Activated naive CD8-positive, alpha-beta T cell treated with anti-CD3 and anti-CD28 coated beads, Interleukin-2, amount 50 U/mL, for 24 hours (primary cell): ENCODE measurements around the gene NMNAT1.
"Not testable (repeated sequence)": the region's sequence is repeated elsewhere in the genome, so short reads cannot be mapped to it uniquely, and the experiment has no call there.

ENCODE experiments used
- ATAC-seq: fragments of 150-1000 bp; cut with Tn5 transposase; one replicate; pipeline ENCODE4 v1.10.0; 2021
- DNase-seq: peaks from one replicate; pipeline ENCODE4 v3.0.0; 2021
- H3K27ac Mint-ChIP-seq: one replicate; pipeline ENCODE4 v1.8.0; 2021; ENCODE audit warnings: mild to moderate bottlenecking, mixed read lengths
- H3K27me3 Mint-ChIP-seq: one replicate; pipeline ENCODE4 v1.8.0; 2021; ENCODE audit warnings: mixed read lengths
- H3K36me3 Mint-ChIP-seq: one replicate; pipeline ENCODE4 v1.8.0; 2021; ENCODE audit warnings: low read depth, mixed read lengths
- H3K4me1 Mint-ChIP-seq: one replicate; pipeline ENCODE4 v1.8.0; 2021; ENCODE audit warnings: mixed read lengths
- H3K4me3 Mint-ChIP-seq: one replicate; pipeline ENCODE4 v1.8.0; 2021; ENCODE audit warnings: mild to moderate bottlenecking, moderate library complexity, mixed read lengths
- H3K9me3 Mint-ChIP-seq: one replicate; pipeline ENCODE4 v1.8.0; 2021; ENCODE audit warnings: mixed read lengths

Gene NMNAT1

DNA sequence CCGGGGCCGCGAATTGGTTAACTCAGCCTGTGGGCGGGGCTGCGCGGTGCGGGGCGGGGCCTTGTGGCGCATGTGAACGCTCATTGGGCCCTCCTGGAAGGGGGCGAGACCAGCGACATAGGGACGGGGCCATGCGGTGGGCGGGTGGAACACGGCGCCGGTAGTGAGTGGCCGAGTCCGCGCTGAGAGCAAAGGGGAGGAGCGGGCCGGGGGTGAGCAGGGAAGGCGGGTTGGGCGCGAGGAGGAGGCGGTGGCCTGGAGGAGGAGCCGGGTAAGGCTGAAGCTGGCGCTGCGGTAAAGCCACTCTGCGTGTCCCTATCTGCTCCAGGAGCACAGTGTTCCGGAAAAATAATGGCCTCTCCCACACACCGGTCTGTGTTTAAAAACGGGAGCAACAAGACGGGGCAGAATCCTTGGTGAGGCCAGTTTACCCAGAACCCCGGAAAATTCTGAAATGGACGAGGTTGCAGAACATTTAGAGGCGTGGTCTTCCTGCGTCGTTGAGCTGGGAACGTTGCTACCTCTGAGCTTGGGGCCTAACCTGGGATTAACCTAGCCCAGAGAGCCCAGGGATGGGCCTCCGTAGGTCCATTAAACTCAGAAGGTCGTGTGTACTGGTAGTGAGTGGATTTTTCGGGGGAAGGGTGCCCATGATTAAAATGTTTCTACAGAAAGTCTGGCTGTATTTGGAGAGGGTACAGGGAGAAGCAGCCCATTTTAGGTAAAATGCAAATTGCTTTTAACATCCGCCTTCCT lies 32.7 kb upstream of the NMNAT1 start:
- Mint-ChIP-seq H3K9me3 (no peaks in the 10 kb centered on the region), H3K36me3 (no peaks in the 10 kb centered on the region), H3K27me3 (no peaks in the 10 kb centered on the region), H3K4me3 (peak overlapping the region; percentile 90), H3K27ac (peak overlapping the region; percentile 86), H3K4me1 (peaks cover 22% of the 10 kb centered on the region)
- peak; percentile 100 for DNase-seq
- peak; percentile 98 for ATAC-seq

DNA sequence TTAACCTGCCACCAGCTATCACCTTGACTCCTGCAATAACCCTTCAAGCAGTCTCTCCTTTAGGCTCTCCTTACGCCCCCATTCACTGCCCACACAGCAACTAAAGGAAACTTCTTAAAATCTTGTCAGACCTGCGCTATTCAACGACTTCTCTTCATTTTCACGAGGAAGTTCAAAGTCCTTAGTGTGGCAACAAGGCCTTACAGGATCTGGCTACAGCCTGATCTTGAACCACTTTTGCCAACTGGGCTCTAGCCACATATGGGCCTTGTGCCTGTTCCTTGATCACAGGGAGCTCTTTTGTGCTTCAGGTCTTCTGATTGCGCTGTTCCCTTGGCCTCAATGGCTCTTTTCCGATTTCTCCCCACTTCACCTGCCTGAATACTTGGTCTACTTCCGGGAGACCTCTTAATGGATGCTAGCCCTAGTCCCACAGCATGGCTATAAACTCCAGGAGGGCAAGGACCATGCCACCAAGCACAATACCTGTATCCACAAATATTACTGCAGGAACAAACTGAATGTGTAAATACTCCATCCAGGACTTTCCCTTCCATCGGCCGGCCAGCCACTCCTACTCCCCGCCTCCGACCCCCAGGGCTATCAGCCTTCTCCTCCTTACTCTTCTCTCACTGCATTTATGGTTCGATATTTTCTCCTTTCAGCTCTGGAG lies 30.9 kb upstream of the NMNAT1 start:
- Mint-ChIP-seq H3K4me1 (peaks cover 22% of the 10 kb centered on the region), H3K27me3 (no peaks in the 10 kb centered on the region), H3K27ac (peak overlapping the region; percentile 2), H3K9me3 (no peaks in the 10 kb centered on the region), H3K36me3 (no peaks in the 10 kb centered on the region), H3K4me3 (no peak overlapping the region)
- ATAC-seq (no peak), DNase-seq (no peak)

DNA sequence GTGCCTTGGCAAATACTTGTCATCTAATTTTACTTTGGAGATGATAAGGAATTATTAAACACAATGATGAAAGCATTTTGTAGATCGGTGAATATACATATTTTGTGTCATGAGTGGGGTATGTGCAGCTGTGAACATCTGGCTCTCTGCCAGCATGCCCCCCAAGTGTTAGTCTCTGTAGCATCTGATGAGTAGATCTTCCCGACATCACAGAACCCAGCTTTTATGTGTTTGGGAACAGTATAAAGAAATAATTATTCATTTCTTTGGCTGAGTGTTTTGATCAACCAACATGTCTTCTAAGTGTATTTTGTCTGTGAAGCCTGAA lies 28.7 kb upstream of the NMNAT1 start:
- ATAC-seq = no peak
- no peaks in the 10 kb centered on the region for H3K36me3 Mint-ChIP-seq
- H3K4me3 Mint-ChIP-seq = no peak overlapping the region
- H3K4me1 Mint-ChIP-seq = peaks cover 14% of the 10 kb centered on the region
- DNase-seq = no peak
- H3K27me3 Mint-ChIP-seq = no peaks in the 10 kb centered on the region
- H3K27ac Mint-ChIP-seq = no peak overlapping the region
- no peaks in the 10 kb centered on the region for H3K9me3 Mint-ChIP-seq

DNA sequence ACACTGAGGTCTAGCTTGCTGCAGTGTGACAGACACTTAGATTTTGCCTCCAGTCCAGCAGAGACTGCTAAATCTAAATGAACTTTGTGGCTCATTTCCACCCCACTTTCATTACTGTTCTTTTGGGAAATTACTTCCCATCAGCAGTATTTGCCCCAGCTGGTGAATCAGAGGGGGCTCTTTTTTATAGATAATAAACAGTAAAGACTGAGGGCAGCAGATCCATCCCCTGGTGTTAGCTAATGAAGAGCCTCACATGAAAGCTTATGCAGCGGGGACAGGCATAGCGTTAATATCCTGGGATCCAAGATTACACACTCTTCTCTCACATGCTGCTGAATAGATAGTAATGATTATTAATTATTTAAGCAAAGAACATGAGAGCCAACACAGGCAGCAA lies 26.8 kb upstream of the NMNAT1 start:
- ATAC-seq = no peak
- Mint-ChIP-seq H3K27me3 (no peaks in the 10 kb centered on the region), H3K4me3 (no peak overlapping the region), H3K4me1 (peaks cover 6% of the 10 kb centered on the region), H3K9me3 (no peaks in the 10 kb centered on the region), H3K36me3 (no peaks in the 10 kb centered on the region), H3K27ac (no peak overlapping the region)
- DNase-seq = no peak

DNA sequence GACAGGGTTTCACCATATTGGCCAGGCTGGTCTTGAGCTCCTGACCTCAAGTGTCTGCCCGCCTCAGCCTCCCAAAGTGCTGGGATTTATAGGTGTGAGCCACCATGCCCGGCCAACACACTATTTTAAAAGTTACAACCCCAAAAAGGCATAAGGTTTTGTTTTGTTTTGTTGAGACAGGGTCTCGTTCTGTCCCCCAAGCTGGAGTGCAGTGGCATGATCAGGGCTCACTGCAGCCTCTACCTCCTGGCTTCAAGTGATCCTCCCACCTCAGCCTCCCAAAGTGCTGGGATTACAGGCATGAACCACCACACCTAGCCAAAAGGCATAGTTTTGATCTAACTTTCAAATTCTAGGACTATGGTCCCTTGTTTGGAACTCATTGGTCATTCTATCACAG lies 25.8 kb upstream of the NMNAT1 start:
- not testable (repeated sequence) for DNase-seq, H3K9me3 Mint-ChIP-seq, H3K4me3 Mint-ChIP-seq, H3K36me3 Mint-ChIP-seq, H3K4me1 Mint-ChIP-seq, H3K27ac Mint-ChIP-seq, ATAC-seq, H3K27me3 Mint-ChIP-seq

DNA sequence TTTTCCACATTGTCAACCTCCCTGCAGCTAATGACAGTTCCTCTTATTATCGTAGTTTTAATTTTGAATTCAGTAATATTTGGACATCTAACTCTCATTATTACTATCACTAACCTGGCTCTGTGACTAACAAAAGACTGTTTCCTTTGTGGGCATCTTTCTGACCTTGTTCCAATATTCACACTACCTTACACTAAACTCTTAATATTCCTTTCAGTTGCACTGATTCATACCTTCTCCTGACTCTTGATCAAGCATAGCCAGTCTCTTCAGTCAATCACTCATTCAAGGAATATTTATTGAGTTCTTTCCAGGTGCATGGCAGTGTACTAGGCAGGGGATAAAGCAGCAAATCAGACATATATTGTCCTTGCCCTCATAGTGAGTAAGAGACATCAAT lies 25.4 kb upstream of the NMNAT1 start:
- peaks cover 3% of the 10 kb centered on the region for H3K4me1 Mint-ChIP-seq

DNA sequence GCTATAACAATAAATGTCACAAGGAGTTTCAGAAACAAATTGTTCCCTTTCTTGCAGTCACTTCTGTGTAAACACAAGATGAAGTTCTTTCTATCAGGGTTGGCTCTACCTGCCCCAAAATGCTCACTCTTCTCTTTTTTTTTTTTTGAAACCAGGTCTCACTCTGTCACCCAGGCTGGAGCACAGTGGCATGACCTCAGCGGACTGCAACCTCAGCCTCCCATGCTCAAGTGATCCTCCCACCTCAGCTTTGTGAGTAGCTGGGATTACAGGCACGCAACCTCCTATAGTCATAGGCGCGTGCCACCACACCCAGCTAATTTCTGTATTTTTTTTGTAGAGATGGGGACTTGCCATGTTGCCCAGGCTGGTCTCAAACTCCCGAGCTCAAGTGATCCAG lies 22.7 kb upstream of the NMNAT1 start:
- Mint-ChIP-seq H3K9me3 (no peaks in the 10 kb centered on the region), H3K27me3 (no peaks in the 10 kb centered on the region), H3K36me3 (no peaks in the 10 kb centered on the region), H3K27ac (no peak overlapping the region), H3K4me1 (peaks cover 3% of the 10 kb centered on the region), H3K4me3 (no peak overlapping the region)
- no peak for DNase-seq
- ATAC-seq = no peak

More for the DNA sequence above, 25.4 kb upstream of the NMNAT1 start:
- Mint-ChIP-seq H3K9me3 (no peaks in the 10 kb centered on the region), H3K36me3 (no peaks in the 10 kb centered on the region), H3K4me3 (no peak overlapping the region), H3K27ac (no peak overlapping the region), H3K27me3 (no peaks in the 10 kb centered on the region)
- DNase-seq (no peak), ATAC-seq (no peak)

DNA sequence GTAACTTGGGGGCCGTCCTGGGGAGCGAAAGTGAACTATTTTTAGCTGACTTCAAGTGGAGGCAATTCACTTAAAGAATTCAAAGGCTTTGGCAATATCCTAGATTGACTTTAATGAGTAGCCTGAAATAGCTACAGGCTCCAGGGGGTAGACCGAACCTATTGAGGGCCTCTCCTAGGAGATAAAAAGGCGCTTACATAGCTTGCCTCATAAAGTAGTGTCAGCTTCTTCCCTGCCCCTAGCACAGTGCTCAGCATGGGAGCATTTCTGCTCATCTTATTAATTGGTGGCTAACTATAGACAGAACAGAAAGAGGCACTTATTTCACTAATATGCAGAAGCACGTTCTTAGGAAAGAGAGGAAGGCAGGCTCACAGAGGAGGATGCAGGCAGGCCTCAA lies 20.9 kb upstream of the NMNAT1 start:
- Mint-ChIP-seq H3K36me3 (peaks cover 2% of the 10 kb centered on the region), H3K4me1 (peaks cover 3% of the 10 kb centered on the region), H3K27ac (no peak overlapping the region), H3K4me3 (no peak overlapping the region), H3K9me3 (no peaks in the 10 kb centered on the region), H3K27me3 (no peaks in the 10 kb centered on the region)
- no peak for DNase-seq
- no peak for ATAC-seq

DNA sequence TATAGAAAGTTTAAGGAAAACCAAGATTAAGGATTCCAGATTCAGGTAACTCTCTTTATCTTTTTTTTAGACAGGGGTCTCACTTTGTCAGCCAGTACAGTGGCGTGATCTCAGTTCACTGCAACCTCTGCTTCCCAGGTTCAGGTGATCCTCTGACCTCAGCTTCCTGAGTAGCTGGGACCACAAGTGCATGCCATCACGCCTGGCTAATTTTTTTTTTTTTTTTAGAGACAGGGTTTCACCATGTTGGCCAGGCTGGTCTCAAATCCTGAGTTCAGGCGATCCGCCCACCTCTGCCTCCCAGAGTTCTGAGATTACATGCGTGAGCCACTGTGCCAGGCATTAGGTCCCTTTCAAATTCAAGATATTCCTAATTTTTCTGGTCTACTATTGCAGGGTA lies 16.0 kb upstream of the NMNAT1 start:
- ATAC-seq (no peak), DNase-seq (no peak)
- Mint-ChIP-seq H3K4me1 (no peaks in the 10 kb centered on the region), H3K27me3 (no peaks in the 10 kb centered on the region), H3K9me3 (no peaks in the 10 kb centered on the region), H3K4me3 (no peak overlapping the region), H3K27ac (no peak overlapping the region), H3K36me3 (peaks cover 17% of the 10 kb centered on the region)

DNA sequence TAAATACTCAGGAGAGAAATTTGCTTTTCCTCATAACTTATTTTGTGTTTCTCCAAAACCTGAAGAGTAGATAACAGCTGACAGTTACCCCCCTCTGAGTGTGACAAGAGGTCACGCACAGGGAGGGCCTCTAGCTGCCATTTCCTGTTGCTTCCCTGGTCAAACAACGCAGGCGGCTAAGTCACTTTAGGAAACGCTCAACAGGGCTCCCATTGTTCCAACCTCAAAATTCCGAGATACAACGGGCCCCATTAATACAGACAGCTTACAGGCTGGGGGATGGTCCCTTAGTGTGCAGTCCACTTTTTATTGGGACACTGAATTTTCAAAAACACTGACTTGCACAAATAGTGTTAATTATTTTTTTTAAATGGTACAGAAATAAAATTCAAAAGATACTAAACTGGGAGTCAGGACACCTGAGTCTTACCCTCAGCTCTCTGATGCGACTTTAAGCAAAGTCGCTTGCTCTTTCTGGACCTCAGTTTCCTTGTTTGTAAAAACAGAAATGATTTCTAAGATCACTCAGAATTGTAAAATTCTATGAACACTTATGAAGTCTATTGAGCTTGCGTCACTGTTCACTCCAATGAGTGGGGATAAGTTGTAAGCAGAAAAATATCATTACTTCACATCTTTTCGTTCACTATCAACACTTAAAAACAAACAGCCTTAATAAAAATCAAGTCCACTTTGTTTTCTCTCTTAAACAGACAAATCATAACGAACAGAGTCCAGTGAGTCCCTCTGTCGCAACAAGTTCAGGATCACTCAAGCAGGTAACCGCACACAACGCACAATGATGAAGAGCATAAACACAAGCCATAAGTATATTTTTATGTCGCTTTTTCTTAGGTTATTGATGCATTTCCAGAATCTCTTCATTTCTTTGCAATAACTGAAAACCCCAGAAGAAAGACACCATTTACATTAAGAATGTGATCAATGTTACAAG lies 13.6 kb upstream of the NMNAT1 start:
- Mint-ChIP-seq H3K27ac (no peak overlapping the region), H3K9me3 (no peaks in the 10 kb centered on the region), H3K36me3 (peaks cover 20% of the 10 kb centered on the region), H3K27me3 (no peaks in the 10 kb centered on the region), H3K4me1 (no peaks in the 10 kb centered on the region), H3K4me3 (no peak overlapping the region)
- no peak for ATAC-seq
- DNase-seq = no peak

DNA sequence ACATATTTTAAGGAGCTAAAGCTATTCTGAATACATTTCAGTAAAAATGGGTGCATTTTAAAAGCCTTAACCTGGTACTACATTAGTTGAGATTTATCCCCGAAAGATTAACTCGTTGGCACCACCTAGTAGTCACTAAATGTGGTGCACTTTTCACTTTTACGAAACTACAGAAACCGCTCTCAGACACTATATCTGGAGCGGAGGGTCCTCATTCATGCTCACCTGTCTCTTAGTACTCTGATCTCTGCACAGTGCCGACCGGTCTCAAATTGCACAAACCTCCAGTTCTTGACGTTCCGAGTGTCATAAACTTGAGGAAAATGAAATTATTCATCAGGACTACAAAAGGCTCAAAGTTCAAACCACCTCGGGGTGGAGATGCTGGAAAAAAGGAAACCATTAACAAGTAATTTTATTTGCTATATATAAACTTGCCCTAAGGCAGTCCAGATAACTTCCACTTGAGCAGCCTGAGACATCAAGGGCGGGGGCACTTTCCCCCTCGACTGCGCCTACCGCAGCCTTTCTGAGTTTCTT lies 806 bp upstream of the NMNAT1 start:
- Mint-ChIP-seq H3K27ac (peak overlapping the region; percentile 100), H3K4me3 (peak overlapping the region; percentile 99), H3K4me1 (peaks cover 30% of the 10 kb centered on the region), H3K9me3 (no peaks in the 10 kb centered on the region), H3K36me3 (peaks cover 14% of the 10 kb centered on the region), H3K27me3 (no peaks in the 10 kb centered on the region)
- DNase-seq (peak; percentile 17), ATAC-seq (peak; percentile 55)

DNA sequence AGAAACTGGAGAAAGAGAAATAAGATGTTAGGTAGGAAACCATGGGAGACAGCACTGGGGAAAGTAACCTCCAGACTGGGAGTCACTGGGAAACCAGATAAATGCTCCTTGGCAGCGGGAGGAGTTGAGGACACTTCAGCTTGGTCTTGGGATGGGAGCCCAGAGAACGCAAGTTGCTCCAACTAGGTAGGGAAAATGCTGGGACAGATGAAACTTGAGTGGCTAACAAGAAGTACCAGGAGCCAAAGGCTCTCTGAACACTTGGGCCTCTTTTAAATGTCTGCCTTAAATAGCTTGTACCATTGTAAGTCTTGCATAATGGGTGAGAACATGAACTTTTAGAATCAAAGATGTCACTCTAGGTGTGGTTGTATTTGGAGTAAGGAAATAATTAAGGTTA lies 3.0 kb downstream of the NMNAT1 start:
- no peaks in the 10 kb centered on the region for H3K27me3 Mint-ChIP-seq
- no peak overlapping the region for H3K4me3 Mint-ChIP-seq
- ATAC-seq (no peak), DNase-seq (no peak)
- H3K27ac Mint-ChIP-seq = no peak overlapping the region
- peaks cover 14% of the 10 kb centered on the region for H3K36me3 Mint-ChIP-seq
- peaks cover 35% of the 10 kb centered on the region for H3K4me1 Mint-ChIP-seq
- no peaks in the 10 kb centered on the region for H3K9me3 Mint-ChIP-seq

DNA sequence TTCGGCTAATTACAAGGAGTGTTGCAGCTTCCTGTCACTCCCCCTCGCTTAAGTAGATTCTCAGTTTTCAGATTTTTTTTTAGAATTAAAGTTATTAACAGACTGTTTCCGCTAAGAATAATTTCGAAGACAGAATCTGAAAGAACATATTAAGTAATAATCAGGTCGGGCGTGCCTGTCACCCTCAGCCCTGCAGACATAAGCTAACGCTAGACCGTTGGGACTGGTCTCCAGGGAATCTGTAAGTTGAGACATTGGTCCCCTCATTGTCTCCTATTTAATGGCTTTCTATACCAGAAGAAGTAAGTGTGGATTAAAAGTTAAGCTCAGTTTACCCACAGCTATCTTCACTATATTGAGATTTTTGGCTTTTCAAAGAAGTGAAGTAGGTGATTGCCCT lies 14.5 kb downstream of the NMNAT1 start:
- Mint-ChIP-seq H3K9me3 (no peaks in the 10 kb centered on the region), H3K27ac (no peak overlapping the region), H3K36me3 (peaks cover 2% of the 10 kb centered on the region), H3K4me3 (no peak overlapping the region), H3K4me1 (no peaks in the 10 kb centered on the region), H3K27me3 (no peaks in the 10 kb centered on the region)
- no peak for DNase-seq
- ATAC-seq = no peak

DNA sequence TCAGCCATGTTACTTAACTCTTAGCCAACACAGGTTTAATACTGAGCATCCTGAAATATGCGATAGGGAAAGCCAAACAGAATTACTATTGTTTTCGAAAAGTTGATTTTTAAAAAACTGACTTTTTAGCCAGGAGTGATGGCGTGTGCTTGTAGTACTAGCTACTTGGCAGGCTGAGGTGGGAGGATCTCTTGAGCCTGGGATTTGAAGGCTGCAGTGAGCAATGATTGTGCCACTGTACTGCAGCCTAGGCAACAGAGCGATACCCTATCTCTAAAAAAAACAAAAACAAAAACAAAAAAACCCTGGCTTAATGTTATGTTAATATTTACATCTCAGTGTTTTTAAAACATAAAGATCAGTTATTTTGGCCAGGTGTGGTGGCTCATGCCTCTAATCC lies 16.7 kb downstream of the NMNAT1 start:
- DNase-seq = no peak
- no peak overlapping the region for H3K27ac Mint-ChIP-seq
- no peak for ATAC-seq
- peaks cover 2% of the 10 kb centered on the region for H3K36me3 Mint-ChIP-seq
- no peaks in the 10 kb centered on the region for H3K4me1 Mint-ChIP-seq
- H3K9me3 Mint-ChIP-seq = no peaks in the 10 kb centered on the region
- H3K4me3 Mint-ChIP-seq = no peak overlapping the region
- no peaks in the 10 kb centered on the region for H3K27me3 Mint-ChIP-seq
